Heart left ventricle (tissue), 16 donors: ENCODE data around the gene FOXE1. TPM values are rescaled to one million over a fixed set of nuclear protein-coding genes. Genes with fewer than 3 reads are reported as not detected.

Source experiments
- ATAC-seq, 4 donors: fragments of 200-7000 bp; cut with Tn5 transposase; one replicate each; pipeline ENCODE4 v1.9.1; 2020 to 2022; ENCODE audit warnings: moderate library complexity in 4 of 4, mild to moderate bottlenecking in 3 of 4, moderate number of reproducible peaks in 1 of 4
- DNase-seq, 5 donors: peaks; one replicate each; pipeline ENCODE4 v3.0.0-alpha.2; 2020
- H3K27ac ChIP-seq, 12 donors: fragments of 200-600 bp; sonication (generic) in 4 of 12; one replicate each; pipeline versions ENCODE4 v1.5.0 to v1.8.0; 2016 to 2022; ENCODE audit warnings: mild to moderate bottlenecking in 2 of 12
- H3K27me3 ChIP-seq, 9 donors: fragments of 200-600 bp; sonication (generic) in 2 of 9; one replicate each; pipeline versions ENCODE4 v1.5.1 to v1.8.0; 2016 to 2022; ENCODE audit warnings: mild to moderate bottlenecking in 3 of 9
- H3K36me3 ChIP-seq, 9 donors: fragments of 200-600 bp; sonication (generic) in 2 of 9; one replicate each; pipeline versions ENCODE4 v1.5.0 to v1.8.0; 2018 to 2022; ENCODE audit warnings: mild to moderate bottlenecking in 2 of 9
- H3K4me1 ChIP-seq, 12 donors: fragments of 200-600 bp; sonication (generic) in 4 of 12; one replicate each; pipeline versions ENCODE4 v1.5.0 to v1.8.0; 2016 to 2022; ENCODE audit warnings: mild to moderate bottlenecking in 3 of 12
- H3K4me3 ChIP-seq, 12 donors: fragments of 200-600 bp; sonication (generic) in 4 of 12; one replicate each; pipeline versions ENCODE4 v1.5.0 to v1.8.0; 2017 to 2022; ENCODE audit warnings: mild to moderate bottlenecking in 9 of 12, moderate library complexity in 4 of 12
- H3K9me3 ChIP-seq, 12 donors: fragments of 200-600 bp; sonication (generic) in 4 of 12; one replicate each; pipeline versions ENCODE4 v1.5.0 to v1.8.0; 2016 to 2022; ENCODE audit warnings: mild to moderate bottlenecking in 1 of 12
- CTCF ChIP-seq, 12 donors: fragments of 200-600 bp; sonication (generic) in 4 of 12; IDR thresholded peaks; one replicate each; pipeline versions ENCODE4 v1.5.0 to v1.8.0; 2018 to 2022; ENCODE audit warnings: antibody characterized with exemption in 12 of 12, mild to moderate bottlenecking in 5 of 12
- POLR2A ChIP-seq, 2 donors: fragments of 450-650 bp; IDR thresholded peaks; one replicate each; pipeline ENCODE4 v1.6.1; 2017; ENCODE audit warnings: antibody characterized with exemption in 2 of 2, mild to moderate bottlenecking in 2 of 2, moderate library complexity in 2 of 2
- WGBS, 4 donors: extraction: QIAGEN DNeasy Blood & Tissue Kit in 2 of 4; methylation state at CpG; one replicate each; pipeline versions ENCODE4 v1.1.5 to v1.1.7; 2013 to 2018; 5-methylcytosine and 5-hydroxymethylcytosine counted together
- intact Hi-C, 10 donors: fragments of 100-400 bp; cut with DNase I; formaldehyde crosslinking; loops; one replicate each; pipeline versions ENCODE4 v1.11.1 to v1.14.2; 2022
- polyA plus RNA-seq, 2 donors: library from polyadenylated mRNA; stranded (reverse); fragments of 200-250 nt; gene quantifications; one replicate each; pipeline ENCODE4 v1.2.3, GENCODE V29; 2013
- total RNA-seq, 9 donors: library from RNA; depleted of rRNA in 2 of 9; stranded (reverse); fragments of >200 nt in 2 of 9; fragmentation: NEBNext Ultra II Directional in 3 of 9; extraction: Animal tissue kit (Norgen Biotek cat#: 25700) in 3 of 9; gene quantifications; one replicate each; pipeline versions ENCODE4 v1.1.0 to v1.2.4, GENCODE V29; 2016 to 2023
- donor health status: ischemic (EF 13 %, LVEDD 7.1; RV severe dilation, severe dysfunction).
- donor health status: healthy with polysubstance abuse.
- donor health status: DM: no; HTN: yes; CAD: no.
- donor health status: DM: no; HTN: no; CAD: no.
- donor health status: ischemic (EF 25% LVEDD 6.9; RV normal size, moderate dysfunction).
- donor health status: ischemic (EF 25% LVEDD 5.7; RV mildly dilated, moderate dysfunction).
- donor health status: healthy.
- donor health status: DM: yes; HTN: yes; CAD: no.
- donor health status: ischemic (EF 35%, LVEDD 5.7; RV mildly dilated, moderate dysfunction).
- donor health status: nonischemic (EF 11% LVEDD 7.7; RV severe dilation, severe dysfunction).
- donor health status: DM: yes; HTN: yes; CAD: no.
- donor health status: PGD.
- donor health status: ischemic (EF 29% LVEDD 5.4; RV normal size, mild dysfunction).
- donor health status: nonischemic (EF 23%, LVEDD 6.1; RV moderate dilation, normal function).

Gene FOXE1
- total and polyA plus RNA-seq, 11 donors = not detected

- no peaks in the 10 kb centered on the region for H3K27me3 ChIP-seq
- no peaks in the 10 kb centered on the region for H3K4me1 ChIP-seq
- DNase-seq = no peak
- H3K9me3 ChIP-seq = peaks cover 0 to 17% (median 8%) of the 10 kb centered on the region in 12 donors
- TF ChIP-seq CTCF (IDR thresholded peaks at IDR 0.05) = no peak
- H3K36me3 ChIP-seq = peaks cover 0 to 14% (median 3%) of the 10 kb centered on the region in 9 donors
- no peak overlapping the region for H3K27ac ChIP-seq
- no peak for ATAC-seq
- H3K4me3 ChIP-seq = no peak overlapping the region
- intact Hi-C loops = no loop called here
- WGBS, 4 donors = 82 to 95% (median 91%) methylated on average over 1 of the region's 1 CpG
These were observed 42.2 kb downstream of the FOXE1 start for GRCh38 chr9:97895211-97895610.

- Histone ChIP-seq H3K4me3 (no peak overlapping the region), H3K4me1 (peaks cover 0 to 2% (median 0%) of the 10 kb centered on the region in 12 donors), H3K9me3 (peaks cover 0 to 17% (median 8%) of the 10 kb centered on the region in 12 donors), H3K27ac (no peak overlapping the region), H3K27me3 (no peaks in the 10 kb centered on the region), H3K36me3 (peaks cover 0 to 14% (median 3%) of the 10 kb centered on the region in 9 donors)
- intact Hi-C loops = no loop called here
- WGBS, 4 donors = 81 to 90% (median 85%) methylated on average over 6 of the region's 6 CpGs
- no peak for DNase-seq
- no peak for ATAC-seq
- TF ChIP-seq CTCF (IDR thresholded peaks at IDR 0.05) (no peak), POLR2A (IDR thresholded peaks at IDR 0.05) (no peak)
These were observed 42.8 kb downstream of the FOXE1 start for GRCh38 chr9:97895695-97896332.

- peaks cover 0 to 7% (median 0%) of the 10 kb centered on the region in 12 donors for H3K4me1 ChIP-seq
- 82 to 89% (median 85%) methylated on average over 9 of the region's 9 CpGs for WGBS, 4 donors
- H3K4me3 ChIP-seq = no peak overlapping the region
- ATAC-seq (peak in 2 of 4 donors; percentile 28 to 38), DNase-seq (no peak)
- H3K27ac ChIP-seq = no peak overlapping the region
- H3K9me3 ChIP-seq = no peaks in the 10 kb centered on the region
- intact Hi-C loops = loop anchor here in 9 of 10 donors (2.0 to 10.0 kb wide), 4 partner anchors 188 to 435 kb away; no protein-coding TSS in a partner anchor
- TF ChIP-seq CTCF (IDR thresholded peaks at IDR 0.05) (no peak), POLR2A (IDR thresholded peaks at IDR 0.05) (no peak)
- peaks cover 0 to 37% (median 19%) of the 10 kb centered on the region in 9 donors for H3K36me3 ChIP-seq
- no peaks in the 10 kb centered on the region for H3K27me3 ChIP-seq
These were observed 47.2 kb downstream of the FOXE1 start for GRCh38 chr9:97900103-97900737.

GRCh38 chr9:97900738-97901565 lies 47.9 kb downstream of the FOXE1 start:
- Histone ChIP-seq H3K4me1 (peaks cover 0 to 14% (median under 1%) of the 10 kb centered on the region in 12 donors), H3K27ac (no peak overlapping the region), H3K4me3 (no peak overlapping the region), H3K9me3 (no peaks in the 10 kb centered on the region), H3K27me3 (no peaks in the 10 kb centered on the region), H3K36me3 (peaks cover 0 to 39% (median 19%) of the 10 kb centered on the region in 9 donors)
- TF ChIP-seq POLR2A (IDR thresholded peaks at IDR 0.05) (no peak), CTCF (IDR thresholded peaks at IDR 0.05) (peak; percentile 53 to 77 (median 70))
- intact Hi-C loops = loop anchor here (1.0 to 10.0 kb wide), 5 partner anchors 189 to 436 kb away; no protein-coding TSS in a partner anchor
- WGBS, 4 donors = 43 to 54% (median 49%) methylated on average over 5 of the region's 5 CpGs
- DNase-seq (no peak), ATAC-seq (peak in 1 of 4 donors; percentile 50)
